Glomerular endothelial cell (primary cell): ENCODE results near the gene FHAD1. TPM values are rescaled to one million over a fixed set of nuclear protein-coding genes. Genes with fewer than 3 reads are reported as not detected.
"Not testable (repeated sequence)": the region's sequence is repeated elsewhere in the genome, so short reads cannot be mapped to it uniquely, and the experiment has no call there.

ENCODE experiments used
- DNase-seq: peaks from one replicate; pipeline ENCODE4 v3.0.0-alpha.2; 2011; ENCODE audit warnings: low read depth, low spot score; ENCODE audit errors: extremely low read depth
- total RNA-seq: library from RNA; depleted of rRNA; stranded (reverse); fragments of >200 nt; gene quantifications from 2 replicates; pipeline ENCODE4 v1.2.3, GENCODE V29; 2015

Gene FHAD1
- total RNA-seq, 1 donor from 2014 or later: not detected

- no peak for DNase-seq
Measured at GRCh38 chr1:15412175-15412800, 165.3 kb downstream of the FHAD1 start.

DNA sequence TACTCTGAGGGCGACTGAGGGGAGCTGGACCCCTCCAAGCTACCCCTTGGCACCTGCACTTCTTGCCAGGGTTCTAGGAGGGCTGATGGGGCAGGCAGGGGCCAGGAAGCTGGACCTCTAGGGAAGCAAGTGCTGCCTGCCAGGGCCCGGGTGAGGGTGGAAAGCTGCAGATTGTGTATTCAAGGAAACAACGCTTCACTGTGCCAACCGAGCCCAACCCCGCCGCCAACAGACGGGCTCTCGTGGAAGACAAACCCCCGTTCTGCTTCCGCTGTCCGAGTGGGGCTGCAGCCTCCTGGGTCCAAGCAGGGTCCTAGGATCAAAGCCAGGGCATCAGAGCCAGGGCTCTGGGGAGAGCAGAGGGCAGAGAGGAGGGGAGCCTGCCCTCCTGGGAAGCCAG, 165.8 kb downstream of the FHAD1 start:
- DNase-seq: no peak

DNA sequence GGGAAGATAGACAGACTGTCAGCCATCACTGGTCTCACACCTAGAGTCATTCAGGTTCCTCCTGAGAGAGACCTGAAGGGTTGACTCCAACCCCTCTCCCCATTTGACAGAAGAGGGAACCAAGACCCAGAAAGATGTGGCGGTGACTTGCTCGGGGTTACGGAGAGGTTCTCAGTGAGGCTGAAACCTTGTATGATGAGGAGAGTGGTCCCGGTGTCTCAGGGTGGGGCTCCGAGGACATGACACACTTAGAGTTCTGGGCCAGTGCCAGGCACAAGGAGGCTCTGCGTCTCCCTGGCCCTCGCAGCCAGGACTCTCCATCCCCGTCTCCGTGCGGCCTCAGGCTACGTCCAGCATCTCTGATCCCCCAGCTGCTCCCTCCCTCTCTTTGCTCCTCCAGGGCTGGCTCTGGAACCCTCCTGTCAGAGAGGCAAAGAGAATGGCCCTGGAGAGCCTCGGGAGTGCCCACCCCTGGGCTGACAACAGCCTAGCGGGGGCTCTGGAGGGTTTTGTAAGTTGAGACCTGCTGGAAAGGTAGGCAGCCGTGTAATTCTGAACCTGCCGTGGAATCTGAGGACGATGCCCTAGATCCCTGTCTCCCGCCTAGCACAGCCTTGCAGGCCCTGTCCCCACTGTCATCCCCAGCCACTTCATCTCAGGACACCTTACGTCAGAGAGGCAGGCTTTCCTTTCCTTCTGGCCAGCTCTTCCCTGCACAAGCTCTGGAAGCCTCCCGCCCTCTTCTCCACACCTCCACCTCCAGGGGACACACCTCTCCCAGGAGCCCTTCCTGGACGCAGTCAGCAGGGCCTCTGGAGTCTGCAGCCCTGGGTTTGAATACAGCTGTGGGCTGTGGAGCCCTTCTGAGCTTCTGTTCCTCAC, 166.8 kb downstream of the FHAD1 start:
- no peak for DNase-seq

- no peak for DNase-seq
Measured at GRCh38 chr1:15414445-15414983, 167.5 kb downstream of the FHAD1 start.

DNA sequence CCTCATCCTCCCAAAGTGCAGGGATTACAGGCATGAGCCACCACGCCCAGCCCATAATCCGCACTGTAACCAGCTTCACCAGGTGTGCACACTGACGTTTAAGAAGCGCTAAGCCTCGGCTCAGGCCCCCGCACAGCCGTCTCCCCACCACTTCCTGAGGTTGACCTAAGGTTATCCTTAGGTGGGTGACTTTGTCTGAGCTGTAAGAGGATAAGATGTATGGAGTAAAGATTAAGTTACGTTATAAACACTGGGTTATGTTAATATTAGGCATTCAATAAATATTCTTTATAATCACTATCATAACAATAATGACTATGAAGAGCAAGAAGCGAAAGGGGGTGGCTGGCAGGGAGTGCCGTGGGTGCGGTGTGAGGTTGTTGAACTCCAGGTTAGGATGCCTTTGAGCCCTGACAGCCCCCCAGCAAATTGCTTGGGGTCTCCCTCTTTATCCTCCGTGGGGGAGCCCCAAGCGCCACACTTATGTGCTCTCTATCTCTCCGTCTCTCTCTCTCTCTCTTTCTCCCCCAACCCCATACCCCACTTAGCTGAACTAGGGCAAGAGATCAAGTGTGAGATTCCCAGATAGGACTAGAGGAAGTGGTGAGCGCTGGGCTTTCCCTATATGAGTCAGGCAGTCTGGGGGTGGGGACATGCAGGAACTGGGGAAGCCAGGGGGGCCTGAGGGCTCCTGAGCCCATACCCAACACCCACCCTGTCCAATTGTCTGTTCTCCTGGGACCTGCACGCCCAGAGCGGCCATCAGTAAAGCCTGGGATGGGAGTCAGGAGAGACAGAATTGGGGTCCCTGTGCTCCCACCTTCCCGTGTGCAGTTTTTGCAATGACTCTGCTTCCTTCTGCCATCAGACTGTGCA, 170.3 kb downstream of the FHAD1 start:
- DNase-seq: no peak

DNA sequence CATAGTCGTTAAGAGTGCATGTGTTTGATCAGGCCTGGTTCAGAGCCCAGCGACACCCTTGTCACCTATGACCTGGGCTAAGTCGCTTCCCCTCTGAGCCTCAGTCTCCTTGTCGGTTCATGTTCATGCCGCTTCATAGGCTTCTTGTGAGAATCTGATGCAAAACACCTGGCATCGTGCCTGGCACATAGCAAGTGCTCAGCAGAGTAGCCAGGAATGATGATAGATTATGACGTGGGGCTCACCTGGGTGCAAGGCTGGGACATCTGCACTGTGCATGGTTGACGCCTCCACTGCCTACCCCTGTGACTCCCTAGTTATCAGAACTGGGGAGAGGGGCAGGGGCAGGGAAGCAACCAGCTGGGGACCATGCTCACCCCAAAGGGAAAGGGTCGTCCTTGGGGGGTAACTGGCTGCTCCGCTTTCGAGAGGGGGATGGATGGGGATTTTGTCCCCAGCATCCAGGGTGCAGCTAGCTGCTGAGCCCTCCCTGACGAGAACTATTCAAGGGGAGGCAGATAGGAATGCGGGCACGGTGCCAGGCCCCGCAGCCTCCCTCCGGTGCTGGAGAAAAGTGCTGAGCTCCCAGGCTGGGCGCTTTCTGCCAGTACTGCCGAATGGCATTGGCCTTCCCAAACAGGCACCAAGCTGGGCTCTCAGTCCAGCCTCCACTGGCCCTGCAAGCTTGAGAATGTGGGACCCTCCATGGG, 171.9 kb downstream of the FHAD1 start:
- DNase-seq: no peak

DNA sequence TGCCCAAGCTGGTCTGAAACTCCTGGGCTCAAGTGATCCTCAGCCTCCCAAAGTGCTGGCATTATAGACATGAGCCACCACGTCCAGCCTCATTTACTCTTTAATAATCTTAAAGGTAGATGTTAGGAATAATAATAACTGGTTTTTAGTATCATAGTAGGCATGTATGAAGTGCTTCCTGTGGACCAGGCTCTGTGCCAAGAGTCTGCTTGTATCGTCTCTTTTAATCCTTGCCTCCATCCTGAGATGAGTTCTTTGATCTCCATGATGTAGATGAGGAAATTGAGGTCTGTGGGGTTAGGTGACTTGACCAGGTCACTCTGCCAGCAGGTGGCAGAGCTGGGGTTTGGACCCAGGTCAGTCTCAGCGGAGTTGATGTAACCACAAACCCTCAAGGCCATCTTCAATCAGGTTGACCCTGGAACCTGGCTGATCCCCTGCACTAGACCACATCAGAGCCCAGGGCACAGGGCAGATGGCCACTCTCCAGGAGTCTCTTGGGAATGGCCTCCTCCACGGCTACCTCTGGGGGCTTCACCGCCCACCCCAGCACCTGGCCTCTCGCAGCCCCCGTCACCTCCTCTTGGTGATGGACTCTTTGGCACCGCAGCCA, 173.9 kb downstream of the FHAD1 start:
- no peak for DNase-seq

- no peak for DNase-seq
Measured at GRCh38 chr1:15422871-15423270, 175.8 kb downstream of the FHAD1 start.

GRCh38 chr1:15423355-15424077, 176.5 kb downstream of the FHAD1 start:
- DNase-seq: no peak

GRCh38 chr1:15424146-15424667, 177.2 kb downstream of the FHAD1 start:
- no peak for DNase-seq

GRCh38 chr1:15424981-15425380, 178.0 kb downstream of the FHAD1 start:
- no peak for DNase-seq

- no peak for DNase-seq
Measured at GRCh38 chr1:15425521-15425920, 178.5 kb downstream of the FHAD1 start.

GRCh38 chr1:15425958-15426357, 178.9 kb downstream of the FHAD1 start:
- no peak for DNase-seq

- DNase-seq: no peak
Measured at GRCh38 chr1:15426492-15427279, 179.7 kb downstream of the FHAD1 start.

DNA sequence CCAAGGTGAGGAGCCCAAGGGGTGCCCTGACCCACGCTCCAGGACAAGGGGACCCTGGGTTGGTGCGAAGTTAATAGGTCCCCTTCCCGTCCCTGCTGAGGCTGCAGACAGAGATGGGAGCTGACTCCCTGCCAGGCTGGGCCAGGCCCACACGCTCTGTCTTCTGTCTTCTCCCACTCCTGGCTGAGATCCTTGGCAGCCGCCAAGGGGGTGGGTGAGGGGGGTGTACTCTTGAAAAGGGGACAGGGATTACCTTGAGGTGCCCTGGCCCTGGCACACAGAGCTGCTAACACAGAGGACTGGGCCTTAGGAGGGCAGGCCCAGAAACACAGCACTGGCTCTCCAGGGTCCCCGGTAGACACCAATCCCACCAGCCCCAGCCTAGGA, 180.2 kb downstream of the FHAD1 start:
- no peak for DNase-seq

- DNase-seq: not testable (repeated sequence)
Measured at GRCh38 chr1:15428252-15428651, 181.2 kb downstream of the FHAD1 start.

GRCh38 chr1:15428815-15429435, 181.9 kb downstream of the FHAD1 start:
- DNase-seq: no peak

GRCh38 chr1:15429701-15430149, 182.7 kb downstream of the FHAD1 start:
- no peak for DNase-seq
